ENCODE measurements around the gene VAMP5. TPM values are rescaled to one million over a fixed set of nuclear protein-coding genes. Genes with fewer than 3 reads are reported as not detected.
"Not testable (repeated sequence)": the region's sequence is repeated elsewhere in the genome, so short reads cannot be mapped to it uniquely, and the experiment has no call there.

The VAMP5 gene
- total and polyA plus RNA-seq, 10 donors: 58.5 to 129 (median 72.1) TPM

GRCh38 chr2:85611217-85611704 lies 27.0 kb downstream of the VAMP5 start:
- intact Hi-C loops (cut with DNase I; ENCODE audit: low total_unique reads): no loop called here
- Histone ChIP-seq H3K36me3 (peaks cover 0 to 40% (median 17%) of the 10 kb centered on the region in 6 donors), H3K4me3 (peak overlapping the region; percentile 76 to 99 (median 94)), H3K9me3 (no peaks in the 10 kb centered on the region), H3K4me1 (peaks cover 12 to 73% (median 40%) of the 10 kb centered on the region in 6 donors), H3K27me3 (replicated peaks in 1 of 7) (no peaks in the 10 kb centered on the region), H3K27ac (peak overlapping the region; percentile 84 to 94 (median 88))
- WGBS, 5 donors: 10 to 14% (median 12%) methylated on average over 24 of the region's 24 CpGs
- TF ChIP-seq POLR2AphosphoS5 (IDR thresholded peaks at IDR 0.05): no peak
- TF ChIP-seq CTCF (IDR thresholded peaks at IDR 0.05 in 8 of 11, conservative IDR thresholded peaks at IDR 0.05 in 3 of 11): no peak
- TF ChIP-seq POLR2A (IDR thresholded peaks at IDR 0.05): no peak
- no peak for DNase-seq

GRCh38 chr2:85611705-85612587 lies 27.7 kb downstream of the VAMP5 start, which contains the start of gene C2orf68:
TSS of gene C2orf68 (minus strand) at chr2:85612066. CDS start at chr2:85611984, 82 bp downstream.
- 9 to 16% (median 11%) methylated on average over 47 to 73 of the region's 73 CpGs for WGBS, 5 donors
- H3K4me3 ChIP-seq: peak within 1 kb of the TSS; percentile 76 to 99 (median 94)
- H3K36me3 ChIP-seq: peaks cover 0 to 35% (median 16%) of the 10 kb centered on the region in 6 donors
- TF ChIP-seq POLR2A (IDR thresholded peaks at IDR 0.05): peak in 2 of 3 donors; percentile 19 to 25
- TF ChIP-seq CTCF (IDR thresholded peaks at IDR 0.05 in 8 of 11, conservative IDR thresholded peaks at IDR 0.05 in 3 of 11): peak in 1 of 11 experiments; percentile 30
- peak; percentile 90 to 94 (median 91) for TF ChIP-seq POLR2AphosphoS5 (IDR thresholded peaks at IDR 0.05)
- H3K9me3 ChIP-seq: no peaks in the 10 kb centered on the region
- H3K4me1 ChIP-seq: peaks cover 15 to 71% (median 42%) of the 10 kb centered on the region in 6 donors
- DNase-seq: peak; percentile 98
- H3K27ac ChIP-seq: peak within 1 kb of the TSS; percentile 84 to 94 (median 88)
- no peaks in the 10 kb centered on the region for H3K27me3 ChIP-seq (replicated peaks in 1 of 7)
- intact Hi-C loops (cut with DNase I; ENCODE audit: low total_unique reads): no loop called here

- 90 to 94% (median 92%) methylated on average over 10 of the region's 10 CpGs for WGBS, 5 donors
- TF ChIP-seq CTCF (IDR thresholded peaks at IDR 0.05 in 8 of 11, conservative IDR thresholded peaks at IDR 0.05 in 3 of 11): no peak
- no peak for TF ChIP-seq POLR2AphosphoS5 (IDR thresholded peaks at IDR 0.05)
- TF ChIP-seq POLR2A (IDR thresholded peaks at IDR 0.05): no peak
- intact Hi-C loops (cut with DNase I; ENCODE audit: low total_unique reads): no loop called here
- Histone ChIP-seq H3K27ac (no peak overlapping the region), H3K4me3 (no peak overlapping the region), H3K36me3 (peaks cover 0 to 31% (median 5%) of the 10 kb centered on the region in 6 donors), H3K4me1 (peaks cover 25 to 71% (median 55%) of the 10 kb centered on the region in 6 donors), H3K27me3 (replicated peaks in 1 of 7) (no peaks in the 10 kb centered on the region), H3K9me3 (no peaks in the 10 kb centered on the region)
- DNase-seq: no peak
Observed at GRCh38 chr2:85613717-85614515, 29.7 kb downstream of the VAMP5 start.

GRCh38 chr2:85614757-85615156 lies 30.5 kb downstream of the VAMP5 start:
- WGBS, 5 donors: 92 to 98% (median 93%) methylated on average over 5 to 7 of the region's 7 CpGs
- DNase-seq; intact Hi-C loops (cut with DNase I; ENCODE audit: low total_unique reads); H3K27me3 ChIP-seq (replicated peaks in 1 of 7); H3K9me3 ChIP-seq; H3K27ac ChIP-seq; H3K4me3 ChIP-seq: not testable (repeated sequence)
- H3K4me1 ChIP-seq: peaks cover 25 to 71% (median 53%) of the 10 kb centered on the region in 6 donors
- peaks cover 0 to 31% (median 11%) of the 10 kb centered on the region in 6 donors for H3K36me3 ChIP-seq

All from spleen (tissue), 11 donors.